ENCODE measurements around the gene KNL1.

- TF ChIP-seq TAF1 (conservative IDR thresholded peaks at IDR 0.05) = no peak
- TF ChIP-seq MAX (IDR thresholded peaks at IDR 0.05) = no peak
- TF ChIP-seq CTCF (IDR thresholded peaks at IDR 0.05; ENCODE audit: low read depth, low read length, missing input control) = no peak
- no peak for TF ChIP-seq NR2F2 (IDR thresholded peaks at IDR 0.05)
- TF ChIP-seq YY1 (IDR thresholded peaks at IDR 0.05) = no peak
- no peak for TF ChIP-seq REST (IDR thresholded peaks at IDR 0.05)
- TF ChIP-seq SP1 (IDR thresholded peaks at IDR 0.05) = no peak
- no peak for TF ChIP-seq ATF3 (IDR thresholded peaks at IDR 0.05)
- no peak for TF ChIP-seq GABPA (IDR thresholded peaks at IDR 0.05 in 1 of 2, conservative IDR thresholded peaks at IDR 0.05 in 1 of 2)
- no peak for TF ChIP-seq HNF4G (IDR thresholded peaks at IDR 0.05)
- TF ChIP-seq RAD21 (IDR thresholded peaks at IDR 0.05) = no peak
Measured at GRCh38 chr15:40578892-40579291, 15.2 kb upstream of the KNL1 start.
